Ascending aorta (tissue), 2 donors: ENCODE data around the gene PTK6. TPM values are rescaled to one million over a fixed set of nuclear protein-coding genes. Genes with fewer than 3 reads are reported as not detected.

Experiments used
- DNase-seq, 2 donors: peaks; one replicate each; pipeline ENCODE4 v3.0.0-alpha.2; 2019; ENCODE audit warnings: low spot score in 2 of 2
- H3K27ac ChIP-seq, 2 donors: fragments of 200-600 bp; sonication (generic); one replicate each; pipeline ENCODE4 v1.5.1; 2016 to 2017; ENCODE audit warnings: mild to moderate bottlenecking in 1 of 2
- H3K27me3 ChIP-seq: fragments of 200-600 bp; sonication (generic); one replicate; pipeline ENCODE4 v1.5.1; 2017
- H3K36me3 ChIP-seq, 2 donors: fragments of 200-600 bp; sonication (generic); one replicate each; pipeline ENCODE4 v1.5.1; 2016
- H3K4me1 ChIP-seq, 2 donors: fragments of 200-600 bp; sonication (generic); one replicate each; pipeline ENCODE4 v1.5.1; 2016 to 2017; ENCODE audit warnings: mild to moderate bottlenecking in 1 of 2
- H3K4me3 ChIP-seq, 2 donors: fragments of 200-600 bp; sonication (generic); one replicate each; pipeline ENCODE4 v1.5.1; 2016 to 2017; ENCODE audit warnings: mild to moderate bottlenecking in 1 of 2
- H3K9me3 ChIP-seq, 2 donors: fragments of 200-600 bp; sonication (generic); one replicate each; pipeline ENCODE4 v1.5.1; 2016
- CTCF ChIP-seq, 3 experiments: fragments of 200-600 bp in 2 of 3; fragments of 450-650 bp in 1 of 3; sonication (generic) in 2 of 3; IDR thresholded peaks; one replicate each; pipeline ENCODE4 v1.5.1; 2016 to 2019; ENCODE audit warnings: antibody characterized with exemption in 3 of 3, mild to moderate bottlenecking in 1 of 3, moderate library complexity in 1 of 3
- intact Hi-C: fragments of 100-400 bp; cut with DNase I; formaldehyde crosslinking; loops from one replicate; pipeline ENCODE4 v1.15.1; 2023
- total RNA-seq: library from RNA; depleted of rRNA; stranded (reverse); fragments of >200 nt; gene quantifications from one replicate; pipeline ENCODE4 v1.1.0, GENCODE V29; 2016

PTK6 gene
- total RNA-seq, 1 donor from 2014 or later = not detected

- DNase-seq = no peak
- peaks cover 9% of the 10 kb centered on the region for H3K27me3 ChIP-seq
Observed at GRCh38 chr20:63502671-63503172, 34.5 kb downstream of the PTK6 start.

DNA sequence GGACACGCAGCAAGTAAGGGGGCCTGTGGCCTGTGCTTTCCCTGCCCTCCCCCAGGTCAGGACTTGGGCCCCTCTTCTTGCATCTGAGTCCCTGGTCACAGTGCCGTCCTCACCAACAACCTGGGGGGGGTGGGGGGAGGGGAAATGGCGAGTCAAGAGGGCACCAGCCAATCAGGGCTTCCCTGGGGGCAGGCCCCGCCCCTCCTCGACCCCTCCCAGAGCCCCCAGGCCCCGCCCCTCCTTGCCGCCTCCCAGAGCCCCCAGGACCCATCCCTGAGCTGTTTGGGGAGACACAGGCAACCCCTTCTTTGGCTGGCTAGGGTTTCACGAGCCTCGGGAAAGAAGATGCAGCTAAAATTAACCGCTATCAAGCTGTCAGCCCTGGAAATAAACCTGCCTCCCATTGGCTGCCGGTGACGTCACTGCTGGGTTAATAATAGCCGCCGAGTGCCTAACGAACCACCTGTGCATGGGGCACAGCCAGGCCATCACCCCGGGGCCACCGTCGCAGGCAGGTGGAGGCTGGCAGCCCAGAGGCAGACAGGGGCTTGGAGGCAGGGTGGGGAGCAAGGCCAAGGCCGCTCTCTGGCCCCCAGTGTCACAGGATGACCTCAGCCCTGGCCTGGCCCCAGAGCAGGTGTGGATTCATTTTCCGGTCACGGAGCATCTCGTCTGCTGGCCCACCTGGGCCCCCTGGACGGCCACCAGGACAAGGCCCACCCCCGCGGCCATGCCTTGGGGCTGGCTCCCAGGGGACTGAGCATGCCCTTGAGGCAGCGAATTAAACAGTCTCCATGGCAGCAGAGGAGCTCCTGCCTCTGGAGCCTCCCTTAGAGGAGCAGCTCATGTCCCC lies 35.1 kb downstream of the PTK6 start:
- Histone ChIP-seq H3K36me3 (no peaks in the 10 kb centered on the region), H3K4me1 (peaks cover 0 to 5% of the 10 kb centered on the region in 2 donors), H3K4me3 (no peak overlapping the region), H3K27ac (no peak overlapping the region), H3K27me3 (peaks cover 9% of the 10 kb centered on the region), H3K9me3 (peaks cover 0 to 11% of the 10 kb centered on the region in 2 donors)
- TF ChIP-seq CTCF (IDR thresholded peaks at IDR 0.05) = no peak
- intact Hi-C loops = no loop called here
- no peak for DNase-seq

More at GRCh38 chr20:63502671-63503172, 34.5 kb downstream of the PTK6 start:
- intact Hi-C loops = no loop called here
- Histone ChIP-seq H3K4me3 (no peak overlapping the region), H3K27ac (no peak overlapping the region), H3K4me1 (peaks cover 0 to 5% of the 10 kb centered on the region in 2 donors), H3K36me3 (no peaks in the 10 kb centered on the region), H3K9me3 (peaks cover 0 to 11% of the 10 kb centered on the region in 2 donors)
- TF ChIP-seq CTCF (IDR thresholded peaks at IDR 0.05) = no peak

DNA sequence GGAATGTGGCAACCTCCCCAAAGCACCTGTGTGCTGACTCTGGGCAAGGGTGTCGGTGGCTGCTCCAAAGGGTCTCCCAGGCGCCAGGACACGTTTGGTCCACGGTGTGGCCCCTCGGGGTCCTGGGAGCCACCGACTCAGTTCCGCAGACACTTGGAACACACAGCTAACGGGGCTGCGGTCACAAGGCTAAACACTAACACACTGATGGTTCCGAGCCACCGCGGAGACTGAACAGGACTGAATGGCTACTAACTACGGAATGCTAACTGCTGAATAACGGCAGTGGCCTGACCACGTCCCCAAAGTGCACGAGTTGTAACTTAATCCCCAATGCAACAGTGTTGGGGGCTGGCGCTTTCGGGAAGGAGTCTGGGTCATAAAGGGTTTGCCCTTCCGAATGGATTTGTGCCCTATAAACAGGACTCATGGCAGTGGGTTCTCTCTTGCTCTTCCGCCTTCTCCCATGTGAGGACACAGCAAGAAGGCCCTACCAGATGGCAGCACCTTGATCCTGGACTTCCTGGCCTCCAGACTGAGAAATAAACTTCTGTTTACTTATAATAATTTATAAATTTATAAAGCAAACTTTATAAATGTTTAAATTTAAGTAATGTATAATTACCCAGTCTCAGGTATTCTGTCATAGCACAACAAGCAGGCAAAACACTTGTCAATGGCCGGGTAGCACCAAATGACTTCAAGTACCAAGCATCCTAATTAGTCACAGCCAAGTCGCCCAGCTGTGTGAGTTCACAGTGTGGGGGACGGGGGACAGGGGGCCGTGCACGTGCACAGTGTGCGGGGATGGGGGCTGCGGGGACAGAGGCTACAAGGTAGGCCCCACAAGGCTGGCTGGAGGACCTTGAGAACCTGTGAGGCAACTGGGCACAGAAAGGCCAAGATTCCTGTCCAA lies 36.0 kb downstream of the PTK6 start:
- no peak overlapping the region for H3K27ac ChIP-seq
- no peak overlapping the region for H3K4me3 ChIP-seq
- H3K27me3 ChIP-seq = peaks cover 9% of the 10 kb centered on the region
- intact Hi-C loops = no loop called here
- DNase-seq = no peak
- no peak for TF ChIP-seq CTCF (IDR thresholded peaks at IDR 0.05)
- H3K36me3 ChIP-seq = no peaks in the 10 kb centered on the region
- peaks cover 0 to 7% of the 10 kb centered on the region in 2 donors for H3K4me1 ChIP-seq
- peaks cover 0 to 11% of the 10 kb centered on the region in 2 donors for H3K9me3 ChIP-seq

GRCh38 chr20:63500151-63500901 lies 36.9 kb downstream of the PTK6 start:
- no peak for TF ChIP-seq CTCF (IDR thresholded peaks at IDR 0.05)
- H3K36me3 ChIP-seq = no peaks in the 10 kb centered on the region
- peaks cover 9% of the 10 kb centered on the region for H3K27me3 ChIP-seq
- DNase-seq = no peak
- intact Hi-C loops = no loop called here
- peaks cover 0 to 7% of the 10 kb centered on the region in 2 donors for H3K9me3 ChIP-seq
- H3K27ac ChIP-seq = no peak overlapping the region
- H3K4me1 ChIP-seq = peaks cover 0 to 7% of the 10 kb centered on the region in 2 donors
- H3K4me3 ChIP-seq = no peak overlapping the region
